ENCODE data around the gene ZC3HAV1L.

DNA sequence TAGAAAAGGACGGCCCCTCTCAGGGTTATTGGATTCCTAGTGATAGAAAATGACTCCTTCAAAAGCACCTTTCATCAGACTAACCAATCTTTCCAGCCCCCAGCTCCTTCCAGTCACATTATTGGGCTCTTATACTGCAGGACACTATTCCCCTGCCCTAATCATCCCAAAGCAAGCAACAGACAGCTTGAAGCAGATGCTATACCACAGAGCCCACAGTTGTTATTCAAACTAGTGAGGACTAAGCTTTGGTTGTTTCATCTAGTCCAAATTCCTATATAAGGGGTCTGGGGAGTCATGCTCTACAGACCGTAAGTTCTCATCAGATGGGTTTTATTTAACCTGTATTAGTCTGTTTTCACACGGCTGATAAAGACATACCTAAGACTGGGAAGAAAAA lies 24.5 kb downstream of the ZC3HAV1L start:
- no peak for TF ChIP-seq EZH2 (IDR thresholded peaks at IDR 0.05; ENCODE audit: low read depth)
- no peak for TF ChIP-seq CTCF (conservative IDR thresholded peaks at IDR 0.05)
